ENCODE measurements around the gene FUT7. TPM values are rescaled to one million over a fixed set of nuclear protein-coding genes. Genes with fewer than 3 reads are reported as not detected.

Gene FUT7
- total and polyA plus RNA-seq, 2 of the 8 experiments (the other 6 are each of a cell fraction or from before 2014, with no cell fraction given), result not detected

GRCh38 chr9:136995362-136995761 lies 36.5 kb downstream of the FUT7 start:
- Histone ChIP-seq H3K9me3 (ENCODE audit: insufficient read depth in 2 of 2, low read depth in 1 of 2, low read length in 1 of 2) (peaks cover 6% of the 10 kb centered on the region in 2 experiments; a peak in 2 of 4 replicates), H3K36me3 (ENCODE audit: control insufficient read depth in 2 of 4, insufficient read depth in 4 of 4, low read length in 3 of 4) (peaks cover 0 to 2% (median 0%) of the 10 kb centered on the region in 4 experiments; a peak in 1 of 8 replicates), H2BK12ac (ENCODE audit: low read depth, low read length) (no peak overlapping the region), H2BK20ac (ENCODE audit: low read length) (no peak overlapping the region), H3K79me1 (ENCODE audit: low read depth, low read length) (no peaks in the 10 kb centered on the region), H4K91ac (replicated peaks; ENCODE audit: insufficient read length, low read length) (no peak overlapping the region), H3K14ac (ENCODE audit: insufficient read length) (no peak overlapping the region), H3K9ac (replicated peaks in 1 of 4; ENCODE audit: extremely low read depth in 1 of 4, low read depth in 3 of 4, low read length in 3 of 4) (no peak overlapping the region), H3K56ac (replicated peaks; ENCODE audit: insufficient read length, low read depth, low read length) (no peak overlapping the region), H3K4ac (replicated peaks; ENCODE audit: insufficient read length, low read depth, low read length) (no peak overlapping the region), H3K27ac (ENCODE audit: low read depth, low read length) (no peak overlapping the region), H2AFZ (ENCODE audit: low read length) (no peak overlapping the region), H2BK5ac (ENCODE audit: low read depth, low read length) (no peak overlapping the region), H4K20me1 (replicated peaks in 1 of 2; ENCODE audit: control insufficient read depth in 1 of 2, insufficient read depth in 2 of 2, low read length in 2 of 2) (peaks cover 0 to 2% of the 10 kb centered on the region in 2 experiments), H3K79me2 (ENCODE audit: control insufficient read depth in 1 of 2, insufficient read depth in 2 of 2, low read length in 2 of 2) (no peaks in the 10 kb centered on the region), H3K27me3 (replicated peaks in 1 of 4; ENCODE audit: control insufficient read depth in 3 of 4, extremely low read depth in 1 of 4, insufficient read depth in 3 of 4, low read length in 3 of 4) (peaks cover 0 to 10% (median 7%) of the 10 kb centered on the region in 4 experiments; a peak in 3 of 7 replicates), H2BK15ac (ENCODE audit: low read length) (no peak overlapping the region), H3K4me3 (ENCODE audit: extremely low read depth in 1 of 4, insufficient read depth in 2 of 4, low read depth in 3 of 4, low read length in 4 of 4) (no peak overlapping the region), H4K8ac (ENCODE audit: extremely low read depth, insufficient read depth, low read length) (no peak overlapping the region), H4K5ac (ENCODE audit: insufficient read length, low read depth, low read length) (no peak overlapping the region), H3K23me2 (ENCODE audit: low read depth, low read length) (peaks cover 17% of the 10 kb centered on the region), H3K23ac (ENCODE audit: insufficient read length) (no peak overlapping the region), H3K18ac (ENCODE audit: extremely low read depth, low read length) (no peak overlapping the region), H3K4me1 (replicated peaks in 1 of 4; ENCODE audit: control insufficient read depth in 3 of 4, insufficient read depth in 4 of 4, low read length in 3 of 4) (peaks cover 0 to 20% (median 11%) of the 10 kb centered on the region in 4 experiments; a peak in 6 of 7 replicates), H2BK120ac (replicated peaks; ENCODE audit: low read depth, low read length) (no peak overlapping the region), H2AK5ac (ENCODE audit: low read depth, low read length) (no peak overlapping the region), H3K4me2 (ENCODE audit: insufficient read depth in 1 of 2, low read depth in 2 of 2, low read length in 2 of 2) (peak overlapping the region in 1 of 2 experiments; percentile 47; a peak in 1 of 4 replicates)
- TF ChIP-seq EGR1 (IDR thresholded peaks at IDR 0.05; ENCODE audit: borderline replicate concordance, low read depth, low read length), result no peak
- TF ChIP-seq KDM1A (IDR thresholded peaks at IDR 0.05; ENCODE audit: borderline replicate concordance, low read length), result no peak
- POLR2A ChIA-PET (ENCODE audit: partially characterized antibody), result interaction anchor here (1.4 kb wide), 2 partner anchors 21 to 147 kb away, joined by 4 to 5 read pairs; no protein-coding TSS in a partner anchor
- CTCF ChIA-PET (ENCODE audit: partially characterized antibody), result interaction anchor here (0.6 to 5.6 kb wide), 11 partner anchors 7 to 179 kb away, joined by 3 to 29 read pairs (median 5); partner anchors contain the start of genes ABCA2, FUT7, LCNL1 and PTGDS
- DNase-seq (ENCODE audit: low read depth in 1 of 2, low spot score in 2 of 2) (no peak), FAIRE-seq (no peak)
- 86% methylated on average over 30 of the region's 30 CpGs; no CpG with 5 or more reads in 1 of the 2 experiments for WGBS, 2 experiments (ENCODE audit: extremely low coverage in 1 of 2, insufficient coverage in 1 of 2, insufficient read length in 1 of 2, insufficient replicate concordance in 2 of 2, low coverage in 1 of 2, low lambda C conversion rate in 2 of 2, missing lambda C conversion rate in 1 of 2)
